Measurements from ENCODE around the gene SRRM2. TPM values are rescaled to one million over a fixed set of nuclear protein-coding genes. Genes with fewer than 3 reads are reported as not detected.
A peak's percentile ranks its signal among the peaks of the same experiment; 100 is the strongest.

The SRRM2 gene
- total RNA-seq, result 239 TPM
- long read RNA-seq, partial matches to known transcripts, result 8 of 20 reads
- long read RNA-seq, other reads (novel, unspliced or antisense), result 10 of 20 reads

DNA sequence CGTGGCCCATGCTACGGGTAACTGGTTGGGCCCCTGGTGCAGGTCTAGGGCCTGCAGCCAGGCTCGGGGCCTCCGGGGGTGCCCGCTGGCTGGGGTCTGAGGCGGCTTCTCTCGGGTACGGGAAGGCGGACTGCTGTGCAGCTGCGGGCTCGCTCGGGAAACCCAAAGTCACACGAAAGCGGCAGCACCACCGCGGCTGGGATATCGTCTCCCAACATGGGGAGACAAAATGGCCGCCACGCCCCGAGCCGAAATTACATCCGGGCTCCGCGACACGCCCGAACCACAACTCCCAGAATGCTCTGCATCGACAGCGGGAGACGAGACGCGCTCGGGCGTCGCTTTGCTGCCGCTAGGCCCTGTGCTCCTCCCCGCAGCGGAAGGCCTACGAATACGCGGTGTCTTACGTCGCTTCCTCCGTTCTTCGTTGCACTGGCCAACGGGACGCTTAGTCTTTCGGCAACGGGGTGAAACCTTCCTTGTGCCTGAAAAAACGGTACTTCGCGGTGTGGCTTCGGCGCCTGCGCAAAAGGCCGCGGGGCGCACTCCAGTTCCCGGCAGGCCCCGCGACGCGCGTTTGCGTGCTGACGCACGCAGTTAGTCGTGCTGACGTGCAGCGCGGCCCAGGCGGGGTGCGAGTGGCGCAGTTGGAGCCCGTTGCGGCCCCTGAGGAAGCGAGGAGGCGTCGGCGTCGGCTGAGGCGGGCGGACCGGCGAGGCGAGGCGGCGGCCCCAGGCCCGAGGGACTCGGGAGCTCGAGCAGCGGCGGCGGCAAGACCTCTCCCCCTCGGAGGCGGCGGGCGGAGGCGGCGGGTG lies at the start of gene SRRM2:
Gene SRRM2 (plus strand): TSS at position 604 of the 815 bp plus-strand sequence. CDS start 3,727 bp downstream, outside the sequence.
- DNase-seq (ENCODE audit: missing footprints) (peak; percentile 98), ATAC-seq (peak; percentile 96)
- intact Hi-C loops (cut with DNase I), result loop anchor here (1.0 to 2.0 kb wide), 2 partner anchors 25 to 117 kb away; partner anchors contain the start of gene ELOB

DNA sequence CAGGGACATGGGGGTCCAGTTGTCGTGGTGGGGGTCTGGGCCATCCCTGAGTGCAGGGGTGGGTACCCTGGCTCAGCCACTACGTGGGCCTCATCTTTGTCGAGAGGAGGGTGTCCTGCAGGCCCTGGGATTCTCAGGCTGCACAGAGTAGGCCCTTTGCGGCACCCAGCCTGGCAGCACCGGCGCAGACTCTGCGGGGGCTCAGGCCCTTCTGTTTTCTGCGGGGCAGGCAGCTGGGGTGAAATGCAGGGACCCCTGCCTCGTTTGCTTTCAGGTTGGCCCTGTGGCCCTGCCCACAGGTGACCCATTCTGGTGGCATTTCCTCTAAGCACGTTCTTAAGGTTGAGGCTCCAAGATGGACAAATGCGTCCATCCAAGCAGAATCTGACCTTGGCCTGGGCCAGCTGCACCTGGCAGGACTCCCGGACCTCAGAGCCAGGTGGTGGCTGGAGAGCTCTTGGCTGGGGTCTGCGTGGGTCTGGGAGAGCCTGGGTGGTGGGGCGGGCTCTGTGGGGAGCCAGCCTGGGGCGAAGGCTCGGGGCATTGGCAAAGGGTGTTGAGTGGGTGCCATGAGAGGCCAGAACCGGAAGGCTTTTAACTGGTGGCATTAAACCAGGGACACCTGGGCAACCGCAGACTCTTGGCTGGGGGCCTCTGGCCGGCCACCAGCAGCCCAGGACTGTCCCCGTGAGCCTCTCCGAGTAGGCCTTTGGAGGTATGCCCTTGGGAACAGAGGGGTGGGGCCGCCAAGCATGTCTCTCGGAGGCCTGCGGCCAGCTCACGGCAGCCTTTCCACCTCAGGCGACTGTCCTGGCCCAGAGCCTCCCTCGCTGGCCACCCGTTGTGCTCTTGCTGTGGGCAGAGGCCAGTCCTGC lies 49.3 kb upstream of the SRRM2 start:
- ATAC-seq (peak; percentile 85), DNase-seq (ENCODE audit: missing footprints) (peak; percentile 80)
- intact Hi-C loops (cut with DNase I), result no loop called here

DNA sequence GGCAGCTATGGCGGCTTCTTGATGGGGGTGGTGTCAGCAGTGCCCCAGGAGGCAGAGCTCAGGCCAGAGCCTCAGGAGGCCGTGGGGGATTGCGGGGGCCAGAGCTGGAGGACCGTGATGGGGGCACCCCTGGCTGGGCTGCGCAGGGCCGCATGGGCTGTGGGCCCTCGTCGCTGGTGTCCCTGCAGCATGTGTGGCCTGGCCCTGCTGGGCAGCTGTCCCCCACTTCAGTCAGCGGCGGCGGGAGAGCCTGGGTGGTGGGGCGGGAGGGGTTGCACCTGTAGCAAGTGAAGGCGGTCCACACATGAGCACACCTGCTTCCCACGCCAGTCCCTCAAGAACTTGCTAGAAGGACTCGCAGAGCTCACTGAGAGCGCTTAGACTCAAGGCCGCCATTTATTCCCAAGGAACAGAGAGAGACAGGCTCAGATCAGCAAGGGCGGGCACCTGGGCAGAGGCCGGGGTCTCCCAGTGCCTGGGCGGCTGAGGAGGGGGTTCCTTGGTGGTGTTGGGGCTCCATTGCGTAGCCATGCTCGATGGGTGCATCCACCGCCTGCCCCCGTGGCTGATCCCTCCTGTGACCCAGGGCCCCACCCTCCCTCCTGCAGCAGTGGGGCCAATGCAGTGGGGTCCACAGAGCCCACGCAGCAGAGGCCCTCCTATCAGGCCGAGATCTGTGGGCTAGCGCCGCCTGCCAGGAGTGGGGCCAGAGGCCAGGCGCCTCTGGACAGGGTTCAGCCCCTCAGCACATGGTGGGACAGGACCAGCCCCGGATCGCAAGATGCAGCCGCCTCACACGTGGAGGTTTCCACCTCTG lies 48.1 kb upstream of the SRRM2 start:
- ATAC-seq, result no peak

DNA sequence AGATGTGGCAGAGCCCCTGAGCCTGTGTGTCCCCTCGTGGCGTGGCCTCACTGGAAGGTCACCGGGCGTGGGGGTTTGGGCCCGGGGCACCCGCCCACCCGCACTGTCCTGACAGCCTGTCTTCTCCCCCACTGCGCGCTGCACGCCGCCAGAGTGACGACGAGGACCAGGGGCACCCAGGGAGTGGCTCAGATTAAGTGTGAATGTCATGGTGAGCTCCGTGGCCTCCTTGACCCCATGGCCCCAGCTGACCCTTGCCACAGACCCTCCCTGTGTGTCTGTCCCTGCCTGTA lies 47.5 kb upstream of the SRRM2 start:
- no peak for ATAC-seq
- intact Hi-C loops (cut with DNase I), result no loop called here
- peak; percentile 49 for DNase-seq (ENCODE audit: missing footprints)

More for the DNA sequence above, 48.1 kb upstream of the SRRM2 start:
- intact Hi-C loops (cut with DNase I), result no loop called here
- DNase-seq (ENCODE audit: missing footprints), result peak; percentile 37

DNA sequence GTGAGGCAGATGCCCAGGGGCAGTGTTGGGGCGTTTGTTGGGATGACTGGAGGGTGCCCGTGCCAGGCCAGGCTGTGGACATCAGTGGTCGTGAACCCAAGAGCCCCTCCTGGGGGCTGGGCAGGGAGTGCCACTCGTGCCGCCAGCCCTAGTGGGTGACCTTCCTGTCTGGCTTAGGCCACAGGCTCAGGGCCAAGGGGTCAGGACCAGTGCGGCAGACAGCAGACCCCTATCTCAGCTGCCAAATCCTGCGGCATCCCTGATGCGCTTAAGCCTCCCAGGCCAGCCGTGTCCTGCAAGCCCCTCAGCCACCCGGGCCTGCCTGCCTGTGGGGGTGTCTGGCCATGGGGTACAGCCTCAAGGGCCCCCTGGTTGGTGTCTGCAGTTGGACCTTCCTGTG lies 47.1 kb upstream of the SRRM2 start:
- ATAC-seq, result no peak
- DNase-seq (ENCODE audit: missing footprints), result no peak
- intact Hi-C loops (cut with DNase I), result no loop called here

DNA sequence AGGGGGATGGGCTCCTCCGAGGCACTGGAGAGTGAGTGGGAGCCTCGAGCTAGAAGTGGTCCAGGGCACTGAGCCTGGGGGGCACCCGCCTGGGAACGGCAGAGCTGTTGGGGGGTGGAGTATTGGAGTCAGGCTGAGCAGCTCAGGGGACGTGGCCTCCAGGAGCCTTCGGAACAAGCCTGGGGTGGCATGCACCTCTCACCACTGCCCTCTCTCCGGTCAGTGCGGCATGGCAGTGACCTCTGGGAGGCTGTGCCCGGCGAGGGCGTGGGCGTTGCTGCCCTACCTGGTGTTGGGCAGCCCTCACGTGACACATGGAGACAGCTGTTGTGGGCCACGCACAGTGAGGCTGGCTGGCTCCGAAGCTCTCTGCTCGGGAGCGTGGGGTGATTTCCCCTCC lies 46.4 kb upstream of the SRRM2 start:
- no peak for DNase-seq (ENCODE audit: missing footprints)
- intact Hi-C loops (cut with DNase I), result no loop called here
- ATAC-seq, result no peak

DNA sequence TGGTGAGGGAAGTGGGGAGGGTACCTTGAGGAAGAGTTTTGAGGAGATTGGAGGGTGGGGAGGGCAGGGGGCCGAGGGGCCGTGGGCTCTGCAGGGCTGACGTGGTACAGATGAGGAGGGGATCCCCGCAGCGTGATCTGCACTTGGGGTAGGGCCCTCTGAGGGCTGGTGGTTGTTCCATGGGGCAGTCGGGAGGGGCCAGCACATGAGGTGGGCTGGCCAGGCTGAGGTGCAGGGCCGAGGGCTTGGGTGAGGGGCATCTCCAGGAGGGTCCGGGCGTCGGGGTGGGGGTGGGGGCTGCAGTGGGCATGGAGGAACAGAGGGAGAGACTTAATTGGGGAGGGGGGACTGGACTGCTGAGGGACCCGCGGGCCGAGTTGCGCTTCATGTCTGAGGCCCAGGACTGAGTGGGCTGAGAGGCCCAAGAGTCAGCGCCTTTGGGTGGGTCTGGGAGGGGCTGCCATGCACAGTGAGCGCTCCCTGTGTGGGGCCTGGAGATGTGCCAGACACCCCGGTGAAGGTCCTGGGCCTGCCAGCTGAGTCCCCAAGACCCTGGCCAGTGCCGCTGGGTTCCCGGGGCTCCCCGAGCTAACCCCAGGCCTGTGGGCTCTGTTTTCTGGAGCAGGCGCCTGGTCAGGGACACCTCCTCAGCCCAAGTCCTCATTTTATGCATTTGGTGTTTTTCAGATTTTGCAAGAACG lies 45.7 kb upstream of the SRRM2 start:
- intact Hi-C loops (cut with DNase I), result no loop called here
- peak; percentile 39 for DNase-seq (ENCODE audit: missing footprints)
- ATAC-seq, result no peak

DNA sequence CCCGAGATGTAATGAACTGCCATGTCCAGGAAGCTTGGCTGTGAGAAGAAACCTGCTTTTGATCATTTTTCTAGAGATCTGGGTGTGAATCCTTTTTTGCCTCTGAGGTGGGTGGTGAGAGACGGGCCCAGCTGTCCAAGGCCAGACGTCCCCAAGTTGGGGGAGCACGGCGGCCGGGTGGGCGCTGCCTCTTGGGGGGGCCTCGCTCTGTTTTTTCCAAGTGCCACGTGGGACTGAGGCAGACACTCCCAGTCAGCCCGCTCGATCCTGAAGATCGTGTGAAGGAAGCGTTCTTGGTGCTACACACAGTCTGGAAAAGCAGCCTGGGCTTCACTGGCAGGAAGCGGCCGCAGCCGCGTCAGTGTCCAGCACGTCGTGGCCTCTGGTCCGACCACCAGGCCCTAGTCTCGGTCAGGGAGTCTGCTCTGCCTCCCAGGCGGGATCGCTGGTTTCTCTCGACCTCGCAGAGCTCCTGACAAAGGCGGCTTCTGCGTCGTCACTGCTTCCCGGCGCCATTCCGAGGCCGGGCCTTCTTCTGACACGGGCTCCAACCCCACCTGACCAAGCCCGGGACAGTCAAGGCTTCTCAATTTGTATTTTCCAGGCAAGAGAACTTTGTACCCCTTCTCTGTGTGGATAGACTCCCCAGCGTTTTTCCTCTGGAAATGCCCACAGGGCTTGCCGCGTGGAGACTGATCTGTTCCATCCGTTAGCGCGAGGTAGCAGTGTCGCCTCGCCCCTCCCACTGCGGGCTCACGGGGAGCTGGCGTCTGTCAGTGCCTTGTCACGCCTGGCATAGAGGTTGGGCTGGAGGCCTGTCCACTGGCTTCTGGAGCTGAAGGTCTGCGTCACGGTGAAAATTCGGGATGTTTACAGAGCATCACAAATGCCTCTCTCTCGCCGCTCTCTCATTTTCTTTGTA lies 44.8 kb upstream of the SRRM2 start:
- intact Hi-C loops (cut with DNase I), result no loop called here
- ATAC-seq, result no peak
- peak; percentile 23 for DNase-seq (ENCODE audit: missing footprints)

DNA sequence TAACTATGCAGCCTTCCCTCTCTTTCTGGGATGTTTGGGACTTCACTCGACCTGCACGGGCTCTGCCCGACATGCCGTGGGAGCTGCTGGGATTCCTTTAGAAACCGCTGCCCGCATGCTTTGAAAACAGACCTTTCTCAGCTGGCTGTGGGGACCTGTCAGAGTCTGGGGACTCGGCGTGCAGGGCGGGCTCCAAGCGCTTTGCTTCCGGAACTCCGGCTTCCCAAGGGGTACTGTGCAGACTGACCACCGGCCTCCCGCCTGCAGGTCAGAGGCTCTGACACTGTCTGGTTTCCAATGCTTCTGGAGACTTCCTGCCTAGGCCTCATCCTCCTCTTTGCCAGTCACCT lies 44.2 kb upstream of the SRRM2 start:
- no peak for DNase-seq (ENCODE audit: missing footprints)
- intact Hi-C loops (cut with DNase I), result no loop called here
- ATAC-seq, result no peak

DNA sequence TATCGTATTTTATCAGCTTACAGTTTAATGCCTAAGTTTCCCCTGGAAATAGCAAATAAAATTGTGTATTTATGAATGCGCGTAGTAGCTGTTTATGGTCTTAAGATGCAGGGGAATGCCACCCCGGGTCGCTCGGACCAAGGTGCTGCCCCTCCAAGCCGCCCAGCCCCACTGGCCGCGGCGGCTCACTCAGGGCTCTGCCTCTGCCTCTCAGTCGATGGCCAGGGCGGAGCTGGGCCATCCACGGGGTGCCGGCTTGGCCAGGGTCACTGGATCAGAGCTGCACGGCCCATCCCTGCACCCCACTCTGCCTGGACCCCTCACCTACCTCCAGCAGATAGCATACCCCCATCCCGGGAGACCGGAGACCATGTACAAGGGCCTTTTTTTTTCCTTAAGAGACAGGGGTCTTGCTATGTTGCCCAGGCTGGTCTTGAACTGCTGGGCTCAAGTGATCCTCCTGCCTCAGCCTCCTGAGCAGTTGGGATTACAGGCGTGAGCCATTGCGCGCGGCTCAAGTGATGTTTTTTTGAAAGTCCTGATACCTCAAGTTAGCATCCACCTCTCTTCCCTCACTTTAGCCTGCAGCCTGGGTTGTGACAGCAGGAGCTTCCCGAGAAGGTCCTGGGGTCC lies 43.4 kb upstream of the SRRM2 start:
- intact Hi-C loops (cut with DNase I), result no loop called here
- ATAC-seq (no peak), DNase-seq (ENCODE audit: missing footprints) (no peak)

DNA sequence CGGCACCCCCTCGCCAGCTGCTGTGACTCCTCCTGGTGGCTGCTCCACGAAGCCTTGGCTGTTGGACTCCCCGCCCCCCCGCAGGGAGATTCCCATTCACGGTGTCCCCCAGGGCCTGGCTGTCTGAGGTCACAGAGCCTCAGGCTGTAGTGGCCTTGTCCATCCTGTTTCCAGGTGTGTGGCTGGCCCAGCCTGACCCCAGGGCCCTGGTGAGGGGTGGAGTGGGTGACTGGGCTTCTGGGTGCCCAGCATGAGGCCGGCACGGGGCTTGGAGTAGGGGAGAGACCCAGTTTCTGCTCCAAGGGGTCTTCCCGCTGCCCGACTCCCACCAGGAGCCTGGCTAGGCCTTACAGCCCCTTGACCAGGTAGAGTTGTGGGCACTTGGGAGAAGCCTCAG lies 42.9 kb upstream of the SRRM2 start:
- intact Hi-C loops (cut with DNase I), result no loop called here
- DNase-seq (ENCODE audit: missing footprints) (no peak), ATAC-seq (no peak)

DNA sequence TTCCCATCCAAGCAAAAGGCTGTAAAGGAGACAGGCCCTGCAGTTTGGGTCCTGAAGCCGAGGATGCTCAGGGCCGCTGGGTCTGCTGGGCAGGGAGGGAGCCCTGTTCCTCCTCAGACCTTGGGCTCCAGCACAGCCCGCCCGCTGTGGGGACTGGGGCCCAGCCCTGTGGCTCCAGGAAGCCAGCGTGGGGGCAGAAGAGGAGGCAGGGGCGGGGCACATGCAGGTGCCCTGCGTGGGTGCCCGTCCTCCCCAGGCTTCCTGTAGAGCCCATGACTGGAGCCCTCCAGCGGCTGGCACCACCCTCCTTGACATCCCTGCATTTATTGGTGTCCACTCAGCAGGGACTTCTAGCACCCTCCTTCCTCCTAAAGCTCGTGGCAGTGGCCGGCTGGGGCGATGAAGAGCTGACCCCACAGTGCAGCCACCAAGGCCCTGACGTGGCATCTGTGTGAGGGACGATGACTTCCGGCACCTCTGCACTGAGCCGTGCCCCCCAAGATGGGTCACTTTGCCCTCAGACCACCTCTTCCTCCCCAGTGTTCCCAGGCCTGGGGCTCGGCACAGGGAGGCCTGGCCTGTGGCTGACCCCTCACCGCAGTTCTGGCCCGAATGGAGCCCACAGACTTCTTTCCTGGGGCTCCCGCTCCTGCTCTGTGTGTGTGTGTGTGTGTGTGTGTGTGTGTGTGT lies 42.3 kb upstream of the SRRM2 start:
- ATAC-seq (no peak), DNase-seq (ENCODE audit: missing footprints) (no peak)
- intact Hi-C loops (cut with DNase I), result no loop called here

DNA sequence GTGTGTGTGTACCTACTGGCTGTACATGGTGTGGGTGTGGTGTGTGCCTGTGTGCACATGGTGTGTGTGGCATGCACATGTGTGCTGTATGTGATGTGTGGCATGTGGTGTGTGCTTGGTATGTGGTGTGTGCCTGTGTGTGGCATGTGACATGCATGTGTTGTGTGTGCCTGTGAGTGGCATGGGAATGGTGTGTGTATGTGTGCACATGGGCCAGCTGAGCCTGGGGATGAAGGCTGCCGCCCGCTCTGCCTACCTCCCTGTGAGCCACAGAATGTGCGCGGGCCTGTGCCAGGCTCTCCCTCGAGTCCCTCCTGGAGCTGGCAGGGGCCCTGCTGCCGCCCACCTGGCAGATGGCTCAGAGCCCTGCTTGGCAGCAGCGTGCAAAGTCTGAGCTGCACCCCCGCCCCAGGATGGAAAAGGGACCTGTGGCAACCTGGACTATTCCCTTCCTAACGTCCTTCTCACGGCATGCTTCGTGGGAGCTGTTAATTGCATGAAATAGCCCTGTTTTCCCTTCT lies 41.7 kb upstream of the SRRM2 start:
- intact Hi-C loops (cut with DNase I), result no loop called here
- no peak for DNase-seq (ENCODE audit: missing footprints)
- no peak for ATAC-seq

DNA sequence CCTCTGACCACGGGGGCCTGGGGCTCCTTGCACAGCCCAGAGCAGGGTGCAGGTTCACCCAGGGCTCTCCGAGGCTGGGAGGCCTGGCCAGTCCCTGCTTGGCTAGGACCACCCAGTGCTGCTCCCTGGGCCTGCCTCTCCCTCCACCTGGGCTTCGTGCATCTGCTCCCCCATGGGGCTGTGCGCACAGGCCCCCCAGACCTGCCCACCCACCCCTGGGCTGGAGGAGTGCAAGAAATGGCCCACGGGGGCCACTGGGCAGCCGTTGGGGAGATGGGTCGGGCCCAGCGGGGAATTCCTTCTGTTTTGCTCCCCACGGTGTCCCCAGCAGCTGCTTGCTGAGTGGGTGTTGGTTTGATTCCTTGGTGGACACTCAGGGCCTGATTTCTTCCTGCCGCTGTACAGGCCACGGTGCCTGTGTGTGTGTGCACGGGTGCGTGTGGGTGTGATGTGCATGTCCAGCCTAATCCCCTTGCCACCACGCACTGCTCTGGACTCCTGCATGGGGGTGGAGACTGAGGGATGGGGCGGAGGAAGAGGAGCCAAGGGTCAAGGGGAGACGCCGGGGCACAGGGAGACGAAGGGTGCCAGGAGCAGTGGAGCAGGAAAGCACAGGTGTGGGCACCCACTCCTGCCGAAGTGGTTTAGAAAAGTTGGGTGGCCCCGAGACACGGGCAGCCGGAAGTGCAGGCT lies 40.9 kb upstream of the SRRM2 start:
- ATAC-seq (no peak), DNase-seq (ENCODE audit: missing footprints) (no peak)
- intact Hi-C loops (cut with DNase I), result no loop called here

DNA sequence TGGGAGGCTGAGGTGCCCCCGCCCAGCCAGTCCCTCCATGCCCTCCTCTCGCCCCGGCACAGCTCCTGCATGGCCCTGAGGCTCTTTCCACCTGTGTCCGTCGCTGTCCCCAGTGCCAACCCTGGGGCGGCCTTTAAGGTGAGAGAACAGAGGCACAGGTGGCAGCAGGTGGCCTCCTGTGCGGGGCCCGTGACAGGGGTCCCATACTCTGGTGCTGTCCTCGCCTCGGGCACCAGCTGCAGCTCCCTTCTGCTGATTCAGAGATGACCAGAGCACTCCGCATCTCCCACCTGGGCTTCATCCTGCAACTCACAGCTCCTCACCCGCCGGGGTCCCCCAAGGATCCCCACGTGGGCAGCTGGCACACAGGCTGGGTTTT lies 40.4 kb upstream of the SRRM2 start:
- DNase-seq (ENCODE audit: missing footprints) (no peak), ATAC-seq (no peak)
- intact Hi-C loops (cut with DNase I), result no loop called here

DNA sequence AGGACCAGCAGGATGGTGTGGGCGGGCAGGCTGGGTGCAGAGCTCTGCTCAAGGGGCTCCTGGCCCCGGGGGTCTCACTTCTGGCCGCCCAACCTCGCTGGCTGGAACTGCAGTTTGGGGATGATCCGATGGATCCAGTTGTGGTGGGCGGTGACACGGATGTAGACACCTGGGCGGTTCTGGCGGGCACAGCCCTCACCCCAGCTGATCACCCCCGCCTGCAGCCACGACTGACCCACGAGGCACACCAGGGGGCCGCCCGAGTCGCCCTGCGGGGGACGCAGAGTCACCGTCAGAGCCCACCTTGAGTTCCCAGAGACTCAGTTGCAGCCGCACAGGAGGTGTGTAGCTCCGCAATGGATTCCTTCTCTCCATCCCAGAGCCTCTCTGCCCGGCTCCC lies 39.9 kb upstream of the SRRM2 start:
- ATAC-seq (no peak), DNase-seq (ENCODE audit: missing footprints) (no peak)
- intact Hi-C loops (cut with DNase I), result no loop called here

All from Right ventricle myocardium inferior (tissue), 1 donor.